ENCODE results near the gene PCIF1.
A peak's percentile ranks its signal among the peaks of the same experiment; 100 is the strongest.

Gene PCIF1

GRCh38 chr20:45902199-45902701 lies 32.2 kb upstream of the PCIF1 start:
- Histone ChIP-seq H3K27ac (no peak overlapping the region), H3K4me3 (no peak overlapping the region)

- Histone ChIP-seq H3K27ac (no peak overlapping the region), H3K4me3 (no peak overlapping the region)
Measured at GRCh38 chr20:45904583-45905504, 29.6 kb upstream of the PCIF1 start.

- H3K27ac ChIP-seq: no peak overlapping the region
- no peak overlapping the region for H3K4me3 ChIP-seq
Measured at GRCh38 chr20:45905505-45906079, 28.9 kb upstream of the PCIF1 start.

- H3K27ac ChIP-seq: no peak overlapping the region
- H3K4me3 ChIP-seq: no peak overlapping the region
Measured at GRCh38 chr20:45907219-45907948, 27.1 kb upstream of the PCIF1 start.

- no peak overlapping the region for H3K27ac ChIP-seq
- no peak overlapping the region for H3K4me3 ChIP-seq
Measured at GRCh38 chr20:45908084-45908483, 26.4 kb upstream of the PCIF1 start.

GRCh38 chr20:45909336-45909808 lies 25.1 kb upstream of the PCIF1 start:
- Histone ChIP-seq H3K4me3 (no peak overlapping the region), H3K27ac (peak overlapping the region in 1 of 21 experiments; percentile 5)

- Histone ChIP-seq H3K4me3 (peak overlapping the region in 1 of 7 experiments; percentile 53), H3K27ac (peak overlapping the region in 3 of 21 experiments; percentile 1 to 16 (median 5))
Measured at GRCh38 chr20:45909817-45910669, 24.4 kb upstream of the PCIF1 start.

- H3K4me3 ChIP-seq: peak overlapping the region; percentile 33 to 53 (median 46)
- peak overlapping the region in 20 of 21 experiments; percentile 29 to 86 (median 76) for H3K27ac ChIP-seq
Measured at GRCh38 chr20:45910670-45911485, 23.6 kb upstream of the PCIF1 start.

GRCh38 chr20:45911486-45912343 lies 22.8 kb upstream of the PCIF1 start, which contains the start of gene PLTP:
TSS of gene PLTP (minus strand) at chr20:45912155. CDS start at chr20:45911452, 703 bp downstream.
- peak within 1 kb of the TSS in 20 of 21 experiments; percentile 29 to 86 (median 76) for H3K27ac ChIP-seq
- peak within 1 kb of the TSS; percentile 33 to 53 (median 46) for H3K4me3 ChIP-seq

GRCh38 chr20:45912344-45912682 lies 22.2 kb upstream of the PCIF1 start:
- H3K27ac ChIP-seq: peak overlapping the region in 19 of 21 experiments; percentile 29 to 86 (median 76)
- H3K4me3 ChIP-seq: peak overlapping the region in 6 of 7 experiments; percentile 33 to 53 (median 42)

- Histone ChIP-seq H3K4me3 (no peak overlapping the region), H3K27ac (peak overlapping the region in 2 of 21 experiments; percentile 78 to 83)
Measured at GRCh38 chr20:45913116-45913515, 21.4 kb upstream of the PCIF1 start.

GRCh38 chr20:45917790-45918141 lies 16.7 kb upstream of the PCIF1 start:
- peak overlapping the region in 8 of 21 experiments; percentile 4 to 77 (median 33) for H3K27ac ChIP-seq
- H3K4me3 ChIP-seq: no peak overlapping the region

GRCh38 chr20:45918182-45918737 lies 16.2 kb upstream of the PCIF1 start:
- H3K4me3 ChIP-seq: no peak overlapping the region
- peak overlapping the region in 9 of 21 experiments; percentile 4 to 77 (median 33) for H3K27ac ChIP-seq

GRCh38 chr20:45918779-45919537 lies 15.5 kb upstream of the PCIF1 start:
- no peak overlapping the region for H3K4me3 ChIP-seq
- H3K27ac ChIP-seq: peak overlapping the region in 5 of 21 experiments; percentile 4 to 77 (median 17)

- Histone ChIP-seq H3K4me3 (no peak overlapping the region), H3K27ac (peak overlapping the region in 2 of 21 experiments; percentile 52 to 62)
Measured at GRCh38 chr20:45919542-45920399, 14.7 kb upstream of the PCIF1 start.

Data from skin epidermis (tissue), 12 donors.